Activated CD8-positive, alpha-beta memory T cell treated with anti-CD3 and anti-CD28 coated beads, Interleukin-2, amount 50 U/mL, for 24 hours (primary cell): ENCODE data around the gene MAGI2.
"Not testable (repeated sequence)": the region's sequence is repeated elsewhere in the genome, so short reads cannot be mapped to it uniquely, and the experiment has no call there.

Source experiments
- DNase-seq: peaks from one replicate; pipeline ENCODE4 v3.0.0-alpha.2; 2020; ENCODE audit errors: extremely low read depth

Gene MAGI2

DNA sequence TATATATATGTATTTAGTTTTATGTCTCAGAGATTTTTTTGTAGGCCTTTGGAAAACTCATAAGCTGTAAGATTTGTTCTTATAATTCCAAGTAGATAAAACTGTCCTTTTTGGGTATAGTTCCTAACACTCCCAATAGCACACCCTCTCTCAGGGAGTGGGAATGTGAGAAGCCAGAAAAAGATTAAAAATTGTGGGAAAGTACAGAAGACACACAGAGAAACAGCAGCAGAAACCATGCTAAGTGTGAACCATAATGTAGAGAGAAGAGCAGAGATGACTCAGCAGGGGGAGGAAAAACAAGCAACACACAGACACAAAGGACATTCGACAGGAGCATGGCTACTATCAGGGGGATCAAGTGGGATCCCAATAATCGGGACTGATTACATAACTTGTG, 401.6 kb downstream of the MAGI2 start:
- DNase-seq: no peak

DNA sequence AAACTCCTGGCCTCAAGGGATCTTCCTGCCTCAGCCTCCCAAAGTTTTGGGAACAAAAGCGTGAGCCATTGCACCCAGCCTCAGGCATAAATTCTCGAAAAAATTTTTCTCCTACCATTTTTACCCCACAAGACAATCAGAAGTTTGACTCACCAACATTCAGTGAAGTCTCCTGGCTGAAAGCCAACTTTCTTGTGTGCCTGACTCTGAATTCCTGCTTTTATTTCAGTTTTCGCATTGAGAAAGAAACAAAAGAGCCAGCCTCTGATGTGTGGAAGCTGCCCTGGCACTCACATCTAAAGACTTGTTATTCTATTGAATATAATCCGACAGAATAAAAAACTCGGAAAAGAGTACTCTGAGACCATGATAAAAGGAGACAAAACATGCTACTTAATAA, 402.9 kb downstream of the MAGI2 start:
- no peak for DNase-seq

- DNase-seq: no peak
Measured at GRCh38 chr7:79046061-79046460, 407.4 kb downstream of the MAGI2 start.

- no peak for DNase-seq
Measured at GRCh38 chr7:79037001-79037400, 416.5 kb downstream of the MAGI2 start.

DNA sequence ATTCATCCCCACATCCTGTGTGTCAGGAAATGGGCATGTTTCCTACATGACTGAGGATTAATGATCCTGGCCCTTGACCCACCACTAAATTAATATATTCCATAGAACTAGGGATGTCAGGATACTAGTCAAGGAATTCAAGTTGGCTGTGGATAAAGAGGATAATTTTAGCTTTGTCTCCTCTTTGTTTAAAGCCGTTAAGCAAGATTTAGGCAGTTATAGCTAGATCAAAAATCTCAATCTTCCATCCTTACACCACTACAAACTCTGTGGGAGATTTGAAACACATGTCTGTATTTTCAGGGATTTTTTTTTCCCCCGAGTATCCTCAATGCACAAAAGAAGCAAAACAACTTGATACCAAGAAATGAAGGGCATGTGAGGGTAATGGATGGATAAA, 417.1 kb downstream of the MAGI2 start:
- DNase-seq: no peak

GRCh38 chr7:79035858-79036257, 417.6 kb downstream of the MAGI2 start:
- DNase-seq: no peak

DNA sequence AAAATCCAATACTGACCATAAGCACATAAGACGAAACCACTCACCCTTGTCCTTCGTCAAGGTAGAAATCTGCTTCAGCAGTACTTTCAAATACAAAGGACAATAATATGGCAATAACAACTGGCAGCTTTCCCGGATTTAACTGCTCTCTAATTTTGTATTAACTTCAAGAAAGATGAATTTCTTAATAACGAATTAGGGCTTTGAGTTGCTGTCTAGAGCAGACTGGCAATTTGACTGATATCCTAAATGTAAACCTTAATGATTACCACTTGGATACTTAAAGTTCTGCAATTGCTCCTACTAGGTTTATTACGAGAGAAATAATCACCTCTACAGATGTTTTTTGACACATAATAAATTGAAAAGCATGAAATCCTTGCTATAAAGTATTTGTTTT, 418.7 kb downstream of the MAGI2 start:
- no peak for DNase-seq

DNA sequence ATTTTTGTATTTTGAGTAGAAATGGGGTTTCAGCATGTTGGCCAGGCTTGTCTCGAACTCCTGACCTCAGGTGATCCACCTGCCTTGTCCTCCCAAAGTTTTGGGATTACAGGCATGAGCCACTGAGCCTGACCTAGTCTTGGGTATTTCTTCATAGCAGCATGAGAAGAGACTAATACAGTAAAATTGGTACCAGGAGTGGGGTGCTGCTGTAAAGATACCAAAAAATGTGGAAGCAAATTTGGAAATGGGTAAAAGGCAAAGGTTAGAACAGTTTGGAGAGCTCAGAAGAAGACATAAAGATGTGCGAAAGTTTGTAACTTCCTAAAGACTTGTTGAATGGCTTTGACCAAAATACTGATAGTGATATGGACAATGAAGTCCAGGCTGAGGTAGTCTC, 433.8 kb downstream of the MAGI2 start:
- DNase-seq: not testable (repeated sequence)

- no peak for DNase-seq
Measured at GRCh38 chr7:79011921-79012320, 441.5 kb downstream of the MAGI2 start.

DNA sequence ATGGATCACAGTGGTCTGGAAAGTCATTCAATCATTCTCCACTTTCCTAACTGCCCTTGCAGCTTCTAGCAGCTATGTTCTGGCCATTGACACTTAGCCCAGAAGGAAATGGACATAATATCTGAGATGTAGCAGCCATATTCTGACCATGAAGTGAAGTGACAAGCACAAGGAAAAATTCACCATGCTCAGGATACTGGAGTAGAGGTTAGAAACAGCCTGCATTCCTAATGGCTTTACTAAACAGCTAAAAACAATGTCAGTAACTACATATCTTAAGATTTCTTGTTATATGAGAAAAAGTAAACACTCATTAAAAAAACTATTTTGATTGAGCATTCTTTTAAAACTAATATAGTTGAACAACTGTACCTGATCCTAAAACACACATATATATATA, 443.8 kb downstream of the MAGI2 start:
- no peak for DNase-seq

DNA sequence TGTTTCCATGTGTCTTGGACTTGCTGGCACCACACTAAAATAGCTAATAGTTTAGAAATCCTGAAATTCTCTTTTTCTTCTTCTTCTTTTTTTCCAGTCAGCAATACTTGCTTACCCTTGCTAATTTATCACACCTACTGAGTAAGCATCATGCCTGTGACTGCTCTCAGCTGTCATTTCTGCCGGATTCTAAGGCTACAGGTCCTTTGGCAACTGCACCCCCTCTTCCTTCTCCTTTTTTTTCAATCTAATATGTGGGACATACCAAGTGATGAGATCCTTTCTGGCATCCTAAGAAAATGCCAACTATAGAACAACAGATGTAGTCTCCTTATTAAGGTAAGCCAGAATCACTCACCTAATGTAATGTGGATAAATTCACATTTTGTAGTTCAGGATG, 444.7 kb downstream of the MAGI2 start:
- no peak for DNase-seq

DNA sequence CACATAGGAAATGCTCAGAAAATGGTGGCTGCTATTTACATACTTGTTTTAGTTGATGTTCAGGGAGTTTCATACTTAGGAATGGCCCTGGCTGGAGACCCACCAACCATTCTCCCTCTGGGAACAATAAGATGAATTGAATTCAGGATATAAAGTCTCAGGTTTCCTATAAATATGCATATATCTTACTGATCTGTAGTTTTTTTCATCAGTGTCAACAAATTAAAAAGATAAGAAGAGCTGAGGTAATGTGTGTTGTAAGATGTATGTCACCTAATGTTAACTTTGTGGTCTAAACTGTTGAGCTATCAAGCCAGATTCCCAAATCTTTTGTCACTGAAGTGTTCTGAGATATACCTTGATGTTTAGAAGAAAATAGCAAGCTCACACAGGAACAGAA, 457.5 kb downstream of the MAGI2 start:
- DNase-seq: no peak

DNA sequence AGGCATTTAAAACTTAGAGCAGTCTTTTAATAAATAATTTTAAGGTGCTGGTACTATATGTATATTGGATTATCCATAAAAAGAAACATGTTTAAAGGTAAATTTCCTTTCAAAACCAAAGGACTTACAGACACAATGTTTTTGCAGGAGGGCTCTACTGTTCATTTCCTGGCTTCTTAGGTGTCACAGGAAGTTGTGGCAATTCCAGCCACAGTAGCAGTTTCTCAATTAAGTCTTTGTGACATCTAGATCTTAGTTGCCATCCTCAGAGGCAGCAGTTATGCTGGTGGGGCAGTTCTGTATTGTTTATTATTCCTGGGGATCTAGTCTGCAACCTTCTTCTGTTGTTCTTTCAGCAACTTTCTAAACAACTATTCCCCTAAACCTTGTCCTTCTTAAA, 460.1 kb downstream of the MAGI2 start:
- no peak for DNase-seq

GRCh38 chr7:78985509-78985908, 468.0 kb downstream of the MAGI2 start:
- DNase-seq: no peak

- no peak for DNase-seq
Measured at GRCh38 chr7:78983483-78983882, 470.0 kb downstream of the MAGI2 start.

- DNase-seq: no peak
Measured at GRCh38 chr7:78970440-78970916, 483.0 kb downstream of the MAGI2 start.

- DNase-seq: no peak
Measured at GRCh38 chr7:78968951-78969350, 484.5 kb downstream of the MAGI2 start.

GRCh38 chr7:78967561-78967960, 485.9 kb downstream of the MAGI2 start:
- not testable (repeated sequence) for DNase-seq

GRCh38 chr7:78967046-78967445, 486.4 kb downstream of the MAGI2 start:
- DNase-seq: no peak

GRCh38 chr7:78959477-78959876, 494.0 kb downstream of the MAGI2 start:
- no peak for DNase-seq

DNA sequence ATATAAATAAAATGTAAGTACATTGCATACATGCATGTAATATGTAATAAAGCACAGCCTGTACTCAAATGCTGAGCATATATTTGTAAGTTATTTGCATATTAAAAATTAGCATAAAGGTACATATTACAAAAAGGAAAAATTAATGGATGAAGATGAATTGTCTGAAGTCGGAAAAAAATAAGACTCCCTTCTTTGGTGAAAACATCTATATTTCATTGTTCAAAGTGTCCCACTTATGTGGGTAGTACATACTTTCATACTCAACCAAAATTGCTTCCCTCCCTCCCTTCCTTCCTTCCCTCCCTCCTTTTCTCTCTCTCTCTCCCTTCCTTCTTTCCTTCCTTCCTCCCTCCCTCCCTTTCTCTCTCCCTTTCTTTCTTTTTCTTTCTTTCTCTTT, 498.1 kb downstream of the MAGI2 start:
- DNase-seq: no peak

DNA sequence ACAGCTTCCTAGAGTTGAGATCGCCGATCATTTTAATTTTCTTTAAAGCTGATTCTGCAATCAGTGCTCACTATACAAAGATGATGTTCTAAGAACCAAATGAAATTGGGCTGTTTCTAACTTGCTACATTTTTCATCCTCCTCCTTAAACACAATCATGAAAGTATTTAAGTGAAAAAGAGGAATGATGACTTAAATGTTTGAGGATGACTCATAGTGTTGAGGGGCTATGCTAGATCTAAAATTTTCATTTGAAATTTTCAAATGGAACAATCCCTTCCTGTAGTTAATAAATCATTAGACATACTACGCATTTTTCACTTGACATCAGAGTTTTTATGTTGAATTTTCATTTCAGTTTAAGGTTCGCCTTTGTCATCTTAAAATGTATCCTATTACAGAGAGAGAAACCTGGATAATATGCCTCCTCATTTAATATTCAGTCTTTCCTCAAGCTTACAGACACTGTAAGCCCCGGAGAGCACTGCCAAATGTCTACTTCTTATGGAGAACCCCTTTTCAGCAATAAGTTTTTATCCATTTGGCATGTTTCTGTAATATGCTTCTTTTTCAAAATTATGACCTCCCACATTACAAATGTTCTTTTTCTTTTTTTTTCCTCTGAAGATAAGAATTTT, 499.6 kb downstream of the MAGI2 start:
- DNase-seq: no peak

- no peak for DNase-seq
Measured at GRCh38 chr7:78953090-78953489, 500.4 kb downstream of the MAGI2 start.

GRCh38 chr7:78939669-78940068, 513.8 kb downstream of the MAGI2 start:
- no peak for DNase-seq
